Stimulated activated CD4-positive, alpha-beta T cell treated with anti-CD3 and anti-CD28 coated beads, Interleukin-1b, Interleukin-23, amount 100 ng/mL, for 24 hours (primary cell): ENCODE data around the gene TRPM5.

ENCODE experiments used
- DNase-seq, 4 experiments: peaks; one replicate each; pipeline ENCODE4 v3.0.0-alpha.2; 2020; ENCODE audit warnings: low read depth in 4 of 4, low spot score in 1 of 4

TRPM5 gene

GRCh38 chr11:2409126-2409525, 35.2 kb downstream of the TRPM5 start:
- no peak for DNase-seq

GRCh38 chr11:2408671-2409070, 35.6 kb downstream of the TRPM5 start:
- DNase-seq = no peak

GRCh38 chr11:2406878-2407410, 37.4 kb downstream of the TRPM5 start:
- no peak for DNase-seq

GRCh38 chr11:2406451-2406850, 37.9 kb downstream of the TRPM5 start:
- no peak for DNase-seq

GRCh38 chr11:2404735-2405196, 39.5 kb downstream of the TRPM5 start:
- DNase-seq = no peak

- DNase-seq = no peak
These were observed 41.2 kb downstream of the TRPM5 start for GRCh38 chr11:2402890-2403645.

GRCh38 chr11:2402106-2402505, 42.2 kb downstream of the TRPM5 start:
- DNase-seq = no peak

GRCh38 chr11:2401436-2401984, 42.8 kb downstream of the TRPM5 start:
- DNase-seq = no peak

GRCh38 chr11:2400762-2401435, 43.4 kb downstream of the TRPM5 start:
- no peak for DNase-seq

- peak; percentile 97 to 99 (median 97) for DNase-seq
These were observed 44.1 kb downstream of the TRPM5 start, which contains the start of gene TSSC4 for GRCh38 chr11:2400069-2400761. TSSC4 (plus strand) TSS chr11:2400750; CDS start chr11:2402634, 1,884 bp downstream.

- DNase-seq = no peak
These were observed 44.7 kb downstream of the TRPM5 start for GRCh38 chr11:2399488-2400068.

- no peak for DNase-seq
These were observed 45.5 kb downstream of the TRPM5 start for GRCh38 chr11:2398664-2399355.

GRCh38 chr11:2397005-2397404, 47.3 kb downstream of the TRPM5 start:
- no peak for DNase-seq

- DNase-seq = no peak
These were observed 47.8 kb downstream of the TRPM5 start for GRCh38 chr11:2396471-2396870.

GRCh38 chr11:2395856-2396255, 48.5 kb downstream of the TRPM5 start:
- DNase-seq = no peak

- no peak for DNase-seq
These were observed 49.0 kb downstream of the TRPM5 start for GRCh38 chr11:2395211-2395730.

- DNase-seq = no peak
These were observed 49.6 kb downstream of the TRPM5 start for GRCh38 chr11:2394818-2395105.
